HepG2 (cell line): ENCODE results near the gene PAQR7. TPM values are rescaled to one million over a fixed set of nuclear protein-coding genes. Genes with fewer than 3 reads are reported as not detected.
A peak's percentile ranks its signal among the peaks of the same experiment; 100 is the strongest.

Source experiments
- CENPT ChIP-seq: sonication (generic); formaldehyde crosslinking; IDR thresholded peaks from 2 replicates; pipeline ENCODE4 v1.8.0; 2022; ENCODE audit warnings: low read depth, mild to moderate bottlenecking, moderate library complexity, missing genetic modification reagents
- GABPB1 ChIP-seq: IDR thresholded peaks from 2 replicates; pipeline ENCODE4 v1.6.1; 2016; ENCODE audit warnings: mild to moderate bottlenecking, missing genetic modification reagents, moderate library complexity, missing compliant biosample characterization
- SOX6 ChIP-seq, 2 experiments: fragments of 450-650 bp in 1 of 2; sonication (generic) in 1 of 2; formaldehyde crosslinking in 1 of 2; IDR thresholded peaks; 2 replicates each; pipeline versions ENCODE4 v1.4.0 to v1.6.1; 2017 to 2020; ENCODE audit warnings: antibody characterized with exemption in 1 of 2, mild to moderate bottlenecking in 1 of 2, missing genetic modification reagents in 1 of 2
- SRY ChIP-seq: sonication (generic); formaldehyde crosslinking; IDR thresholded peaks from 2 replicates; pipeline ENCODE4 v1.8.0; 2022; ENCODE audit warnings: mild to moderate bottlenecking, missing genetic modification reagents
- SUZ12 ChIP-seq: fragments of 150-350 bp; IDR thresholded peaks from 2 replicates; pipeline ENCODE4 v1.6.1; 2014; ENCODE audit warnings: low read depth, low read length
- THAP11 ChIP-seq: IDR thresholded peaks from 2 replicates; pipeline ENCODE4 v1.6.1; 2016; ENCODE audit warnings: missing biosample characterization, missing genetic modification reagents
- TOE1 ChIP-seq: sonication (generic); formaldehyde crosslinking; IDR thresholded peaks from 2 replicates; pipeline ENCODE4 v1.4.0; 2020; ENCODE audit warnings: mild to moderate bottlenecking, missing genetic modification reagents
- ZBTB38 ChIP-seq: sonication (generic); formaldehyde crosslinking; IDR thresholded peaks from 2 replicates; pipeline ENCODE4 v1.5.1; 2020; ENCODE audit warnings: mild to moderate bottlenecking, missing genetic modification reagents
- ZNF337 ChIP-seq: sonication (generic); formaldehyde crosslinking; IDR thresholded peaks from 2 replicates; pipeline ENCODE4 v1.5.1; 2020; ENCODE audit warnings: missing genetic modification reagents, low read depth, mild to moderate bottlenecking, borderline replicate concordance
- ZNF34 ChIP-seq: sonication (generic); formaldehyde crosslinking; IDR thresholded peaks from 2 replicates; pipeline ENCODE4 v1.4.0; 2020; ENCODE audit warnings: mild to moderate bottlenecking, missing genetic modification reagents, borderline replicate concordance
- ZNF557 ChIP-seq: sonication (generic); formaldehyde crosslinking; IDR thresholded peaks from 2 replicates; pipeline ENCODE4 v1.4.0; 2020; ENCODE audit warnings: missing genetic modification reagents
- ZNF569 ChIP-seq: sonication (generic); formaldehyde crosslinking; IDR thresholded peaks from 2 replicates; pipeline ENCODE4 v1.5.0; 2020; ENCODE audit warnings: mild to moderate bottlenecking, missing genetic modification reagents, moderate library complexity, borderline replicate concordance
- ZNF713 ChIP-seq: sonication (generic); formaldehyde crosslinking; IDR thresholded peaks from 2 replicates; pipeline ENCODE4 v1.4.0; 2020; ENCODE audit warnings: mild to moderate bottlenecking, missing genetic modification reagents
- polyA plus RNA-seq, 8 experiments: library from polyadenylated mRNA; depleted of rRNA in 3 of 8; stranded (reverse) in 7 of 8; unstranded in 1 of 8; fragments of >200 nt; fragmentation: Illumina TruSeq in 4 of 8; extraction: Trizol in 4 of 8; gene quantifications; 2 replicates each; pipeline versions ENCODE4 v1.2.1 to v1.2.3, GENCODE V29; 2011 to 2016; ENCODE audit warnings: low read depth in 4 of 8, missing spikeins in 1 of 8, mixed read lengths in 1 of 8; ENCODE audit not compliant: insufficient read depth in 1 of 8
- total RNA-seq, 5 experiments: library from RNA; depleted of rRNA; stranded (reverse); fragments of >200 nt; fragmentation: Illumina TruSeq; extraction: Trizol; gene quantifications; 2 replicates each; pipeline ENCODE4 v1.2.3, GENCODE V29; 2016; ENCODE audit warnings: low read depth in 1 of 5
- TF ChIP-seq, protein P1 (sequence below), 2 experiments: fragments of 450-650 bp in 1 of 2; sonication (generic) in 1 of 2; formaldehyde crosslinking in 1 of 2; IDR thresholded peaks; 2 replicates each; pipeline versions ENCODE4 v1.6.1 to v1.8.0; 2016 to 2022; ENCODE audit warnings: antibody characterized with exemption in 1 of 2, mild to moderate bottlenecking in 1 of 2, missing genetic modification reagents in 1 of 2
- TF ChIP-seq, protein P2 (sequence below): sonication (generic); formaldehyde crosslinking; IDR thresholded peaks from 2 replicates; pipeline ENCODE4 v1.4.0; 2020; ENCODE audit warnings: missing genetic modification reagents, mild to moderate bottlenecking, borderline replicate concordance

PAQR7 gene
- total and polyA plus RNA-seq, 2 of the 13 experiments (the other 11 are each of a cell fraction or from before 2014, with no cell fraction given): 13.2 to 16.6 TPM

- TF ChIP-seq ZNF569 (CRISPR knock-in tag): peak; percentile 42; the same call in 1 of the 2 replicates
- 0 out of 2 replicates have a peak, but pooled peaks have one; percentile 62 for TF ChIP-seq ZNF34 (CRISPR knock-in tag)
- peak; percentile 90; the same call in 1 of the 2 replicates for TF ChIP-seq CENPT
- 0 out of 2 replicates have a peak, but pooled peaks have one; percentile 77 for TF ChIP-seq ZNF713 (CRISPR knock-in tag)
- peak; percentile 43; the same call in 1 of the 2 replicates for TF ChIP-seq TOE1 (CRISPR knock-in tag)
- peak; percentile 41; the same call in 1 of the 2 replicates for TF ChIP-seq ZBTB38 (CRISPR knock-in tag)
- no peak for TF ChIP-seq SUZ12
- peak; percentile 80; the same call in 1 of the 2 replicates for TF ChIP-seq SRY (CRISPR knock-in tag)
- TF ChIP-seq ZNF337 (CRISPR knock-in tag): no peak
- no peak for TF ChIP-seq SOX6 (IDR thresholded peaks at IDR 0.05)
- 0 out of 2 replicates have a peak, but pooled peaks have one; percentile 4 for TF ChIP-seq SOX6 (CRISPR knock-in tag; IDR thresholded peaks at IDR 0.05)
- TF ChIP-seq, protein P1, sequence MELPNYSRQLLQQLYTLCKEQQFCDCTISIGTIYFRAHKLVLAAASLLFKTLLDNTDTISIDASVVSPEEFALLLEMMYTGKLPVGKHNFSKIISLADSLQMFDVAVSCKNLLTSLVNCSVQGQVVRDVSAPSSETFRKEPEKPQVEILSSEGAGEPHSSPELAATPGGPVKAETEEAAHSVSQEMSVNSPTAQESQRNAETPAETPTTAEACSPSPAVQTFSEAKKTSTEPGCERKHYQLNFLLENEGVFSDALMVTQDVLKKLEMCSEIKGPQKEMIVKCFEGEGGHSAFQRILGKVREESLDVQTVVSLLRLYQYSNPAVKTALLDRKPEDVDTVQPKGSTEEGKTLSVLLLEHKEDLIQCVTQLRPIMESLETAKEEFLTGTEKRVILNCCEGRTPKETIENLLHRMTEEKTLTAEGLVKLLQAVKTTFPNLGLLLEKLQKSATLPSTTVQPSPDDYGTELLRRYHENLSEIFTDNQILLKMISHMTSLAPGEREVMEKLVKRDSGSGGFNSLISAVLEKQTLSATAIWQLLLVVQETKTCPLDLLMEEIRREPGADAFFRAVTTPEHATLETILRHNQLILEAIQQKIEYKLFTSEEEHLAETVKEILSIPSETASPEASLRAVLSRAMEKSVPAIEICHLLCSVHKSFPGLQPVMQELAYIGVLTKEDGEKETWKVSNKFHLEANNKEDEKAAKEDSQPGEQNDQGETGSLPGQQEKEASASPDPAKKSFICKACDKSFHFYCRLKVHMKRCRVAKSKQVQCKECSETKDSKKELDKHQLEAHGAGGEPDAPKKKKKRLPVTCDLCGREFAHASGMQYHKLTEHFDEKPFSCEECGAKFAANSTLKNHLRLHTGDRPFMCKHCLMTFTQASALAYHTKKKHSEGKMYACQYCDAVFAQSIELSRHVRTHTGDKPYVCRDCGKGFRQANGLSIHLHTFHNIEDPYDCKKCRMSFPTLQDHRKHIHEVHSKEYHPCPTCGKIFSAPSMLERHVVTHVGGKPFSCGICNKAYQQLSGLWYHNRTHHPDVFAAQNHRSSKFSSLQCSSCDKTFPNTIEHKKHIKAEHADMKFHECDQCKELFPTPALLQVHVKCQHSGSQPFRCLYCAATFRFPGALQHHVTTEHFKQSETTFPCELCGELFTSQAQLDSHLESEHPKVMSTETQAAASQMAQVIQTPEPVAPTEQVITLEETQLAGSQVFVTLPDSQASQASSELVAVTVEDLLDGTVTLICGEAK (IDR thresholded peaks at IDR 0.05): no peak
- TF ChIP-seq, protein P1 (CRISPR knock-in tag; IDR thresholded peaks at IDR 0.05): peak; percentile 56; the same call in 1 of the 2 replicates
- peak; percentile 92 for TF ChIP-seq GABPB1 (CRISPR knock-in tag)
- 0 out of 2 replicates have a peak, but pooled peaks have one; percentile 26 for TF ChIP-seq ZNF557 (CRISPR knock-in tag)
- TF ChIP-seq, protein P2, sequence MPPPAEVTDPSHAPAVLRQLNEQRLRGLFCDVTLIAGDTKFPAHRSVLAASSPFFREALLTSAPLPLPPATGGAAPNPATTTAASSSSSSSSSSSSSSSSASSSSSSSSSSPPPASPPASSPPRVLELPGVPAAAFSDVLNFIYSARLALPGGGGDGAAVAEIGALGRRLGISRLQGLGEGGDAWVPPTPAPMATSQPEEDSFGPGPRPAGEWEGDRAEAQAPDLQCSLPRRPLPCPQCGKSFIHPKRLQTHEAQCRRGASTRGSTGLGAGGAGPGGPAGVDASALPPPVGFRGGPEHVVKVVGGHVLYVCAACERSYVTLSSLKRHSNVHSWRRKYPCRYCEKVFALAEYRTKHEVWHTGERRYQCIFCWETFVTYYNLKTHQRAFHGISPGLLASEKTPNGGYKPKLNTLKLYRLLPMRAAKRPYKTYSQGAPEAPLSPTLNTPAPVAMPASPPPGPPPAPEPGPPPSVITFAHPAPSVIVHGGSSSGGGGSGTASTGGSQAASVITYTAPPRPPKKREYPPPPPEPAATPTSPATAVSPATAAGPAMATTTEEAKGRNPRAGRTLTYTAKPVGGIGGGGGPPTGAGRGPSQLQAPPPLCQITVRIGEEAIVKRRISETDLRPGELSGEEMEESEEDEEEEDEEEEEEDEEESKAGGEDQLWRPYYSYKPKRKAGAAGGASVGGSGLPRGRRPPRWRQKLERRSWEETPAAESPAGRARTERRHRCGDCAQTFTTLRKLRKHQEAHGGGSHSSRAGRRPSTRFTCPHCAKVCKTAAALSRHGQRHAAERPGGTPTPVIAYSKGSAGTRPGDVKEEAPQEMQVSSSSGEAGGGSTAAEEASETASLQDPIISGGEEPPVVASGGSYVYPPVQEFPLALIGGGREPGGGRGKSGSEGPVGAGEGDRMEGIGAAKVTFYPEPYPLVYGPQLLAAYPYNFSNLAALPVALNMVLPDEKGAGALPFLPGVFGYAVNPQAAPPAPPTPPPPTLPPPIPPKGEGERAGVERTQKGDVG (CRISPR knock-in tag): peak; percentile 81
- TF ChIP-seq THAP11: peak; percentile 68; the same call in 1 of the 2 replicates
Observed at GRCh38 chr1:25875154-25875855, at the start of gene PAQR7 (continued).
